Stimulated activated CD4-positive, alpha-beta T cell treated with anti-CD3 and anti-CD28 coated beads, Interleukin-1b, Interleukin-23, amount 100 ng/mL, for 24 hours (primary cell): ENCODE data around the gene PDILT.

Experiments
- DNase-seq, 4 experiments: peaks; one replicate each; pipeline ENCODE4 v3.0.0-alpha.2; 2020; ENCODE audit warnings: low read depth in 4 of 4, low spot score in 1 of 4

The PDILT gene

GRCh38 chr16:20402651-20403050 lies 1.9 kb downstream of the PDILT start:
- DNase-seq = no peak

GRCh38 chr16:20401475-20402016 lies 3.0 kb downstream of the PDILT start:
- DNase-seq = no peak

DNA sequence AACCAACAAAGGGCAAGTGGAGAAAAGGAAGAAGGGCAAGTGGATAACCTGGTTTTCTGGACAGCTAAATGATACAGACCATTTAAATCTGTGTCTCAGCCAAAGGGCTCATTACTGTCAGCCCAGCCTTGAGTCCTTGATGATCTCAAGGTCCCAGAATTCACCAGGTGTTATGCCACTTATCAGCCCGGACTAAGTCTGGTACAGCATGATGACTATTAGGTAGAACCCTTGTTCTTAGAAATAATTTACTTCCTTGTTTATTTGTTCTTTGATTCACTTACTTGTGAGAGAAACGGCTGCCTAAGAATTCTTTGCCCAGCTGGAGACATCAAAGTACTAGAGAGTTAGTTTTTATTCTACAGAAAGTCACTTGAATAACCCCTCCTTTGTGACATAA lies 3.5 kb downstream of the PDILT start:
- no peak for DNase-seq

DNA sequence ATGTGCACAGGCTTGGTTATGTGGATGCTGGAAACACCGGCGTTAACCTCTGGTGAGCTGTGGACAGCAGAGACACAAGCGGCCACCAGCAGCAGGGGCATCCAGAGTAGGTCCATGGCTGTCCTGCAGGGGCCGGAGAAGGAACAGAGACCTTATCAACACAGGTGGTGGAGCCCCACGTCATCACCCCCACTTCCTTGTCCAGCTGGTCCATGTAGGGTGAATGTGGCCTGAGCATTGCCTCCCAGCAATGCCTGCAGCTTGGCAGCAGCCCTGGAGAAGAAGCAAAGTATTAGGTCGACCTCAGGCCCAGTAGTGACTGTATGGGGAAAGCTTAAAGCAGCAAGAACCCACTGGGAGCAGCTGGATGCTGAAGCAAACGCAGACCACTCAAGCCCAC lies 5.4 kb downstream of the PDILT start:
- DNase-seq = no peak

DNA sequence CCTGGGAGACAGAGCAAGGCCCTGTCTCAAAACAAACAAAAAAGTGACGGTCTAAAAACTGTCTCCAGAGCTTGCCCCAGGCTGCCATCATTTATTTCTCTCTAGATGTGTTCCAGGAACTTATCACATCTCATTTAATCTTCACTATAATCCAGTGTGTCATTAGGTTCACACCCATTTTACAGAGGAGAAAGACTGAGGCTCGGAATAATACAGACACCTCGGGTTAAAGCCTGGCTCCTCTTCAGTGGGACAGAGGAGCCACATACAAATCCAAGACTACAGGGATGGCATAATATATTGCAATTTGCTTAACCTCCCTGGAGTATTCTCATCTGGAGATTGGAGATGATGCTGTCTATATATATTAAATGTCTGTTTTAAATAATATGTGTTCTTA lies 5.9 kb downstream of the PDILT start:
- DNase-seq = no peak

DNA sequence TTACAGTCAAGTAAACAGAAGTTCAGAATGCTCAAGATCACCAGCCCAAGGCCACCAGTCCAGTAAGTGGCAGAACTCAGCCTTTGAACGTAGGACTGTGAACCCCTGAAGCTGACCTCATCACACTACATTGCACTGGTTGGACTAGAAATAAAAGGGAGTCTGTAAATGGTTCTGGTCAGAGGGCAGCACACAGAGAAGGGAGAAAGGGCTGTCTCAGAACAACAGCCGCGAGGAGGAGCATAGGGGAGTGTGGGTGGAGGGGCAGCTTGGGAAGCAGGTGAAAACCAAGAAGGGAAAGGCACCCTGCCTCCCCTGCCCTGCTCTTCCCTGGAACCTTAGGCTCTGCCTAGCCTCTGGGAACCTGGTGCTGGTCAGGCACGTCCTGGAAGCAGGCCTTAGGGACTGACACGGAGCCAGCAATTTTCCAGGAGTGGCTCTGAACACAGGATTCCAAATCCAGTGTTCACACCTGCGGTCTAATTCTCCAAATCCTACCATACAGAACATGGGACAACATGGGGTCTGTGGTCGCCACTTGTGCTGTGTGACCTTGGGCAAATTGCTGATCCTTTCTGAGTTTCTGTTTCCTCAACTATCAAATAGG lies 7.0 kb downstream of the PDILT start:
- DNase-seq = no peak

DNA sequence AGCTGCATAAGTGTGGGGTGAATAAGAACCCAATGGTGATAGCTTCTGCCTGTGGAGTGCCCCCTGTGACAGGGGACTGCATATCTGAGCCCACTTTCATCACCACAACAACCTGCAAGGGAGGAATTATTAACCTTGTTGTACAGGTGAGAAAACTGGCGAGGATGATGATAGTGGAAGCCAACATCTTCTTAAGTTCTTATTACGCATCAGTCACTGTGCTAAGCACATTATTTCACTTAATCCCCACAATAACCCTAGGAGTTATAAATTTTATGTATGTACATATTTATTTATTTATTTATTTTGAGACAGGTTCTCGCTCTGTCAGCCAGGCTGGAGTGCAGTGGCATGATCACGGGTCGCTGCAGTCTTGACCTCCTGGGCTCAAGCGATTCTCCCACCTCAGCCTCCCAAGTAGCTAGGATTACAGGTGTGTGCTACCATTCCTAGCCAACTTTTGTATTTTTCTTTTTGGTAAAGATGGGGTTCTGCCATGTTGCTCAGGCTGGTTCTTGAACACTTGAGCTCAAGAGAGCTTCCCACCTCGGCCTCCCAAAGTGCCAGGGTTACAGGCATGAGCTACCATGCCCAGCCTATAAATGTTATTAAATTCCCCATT lies 7.6 kb downstream of the PDILT start:
- DNase-seq = no peak

DNA sequence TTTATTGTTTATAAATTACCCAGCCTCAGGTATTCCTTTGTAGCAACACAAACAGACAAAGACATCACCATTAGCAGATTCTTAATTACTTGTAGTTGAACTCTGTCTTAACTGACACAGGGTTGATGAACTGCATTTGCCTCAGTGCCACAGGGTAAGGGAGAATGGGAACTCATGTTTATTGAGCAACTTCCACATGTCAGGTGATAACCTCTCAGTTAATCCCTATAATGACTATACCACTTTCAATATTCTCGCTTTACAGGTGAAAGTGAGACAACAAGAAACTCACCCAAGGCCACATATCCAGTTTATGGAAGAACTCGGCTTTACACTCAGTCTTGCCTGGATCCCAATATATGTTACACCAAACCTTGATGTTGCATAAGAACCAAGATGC lies 8.6 kb downstream of the PDILT start:
- DNase-seq = no peak

- DNase-seq = no peak
These were observed 10.5 kb downstream of the PDILT start for GRCh38 chr16:20393801-20394577.

DNA sequence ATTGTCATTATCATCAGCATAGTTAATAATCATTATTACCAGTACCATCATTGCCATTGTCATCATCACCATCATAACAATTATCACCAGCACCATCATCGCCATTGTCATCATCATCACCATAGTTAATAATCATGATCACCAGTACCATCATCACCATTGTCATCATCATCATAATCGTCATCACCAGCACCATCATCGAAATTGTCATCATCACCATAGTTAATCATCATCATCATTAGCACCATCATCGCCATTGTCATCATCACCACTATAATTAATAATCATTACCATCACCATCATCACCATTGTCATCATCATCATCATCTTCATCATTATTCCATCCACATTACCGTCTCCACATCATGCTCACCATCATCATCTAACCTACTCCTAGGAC lies 13.5 kb downstream of the PDILT start:
- DNase-seq = no peak

DNA sequence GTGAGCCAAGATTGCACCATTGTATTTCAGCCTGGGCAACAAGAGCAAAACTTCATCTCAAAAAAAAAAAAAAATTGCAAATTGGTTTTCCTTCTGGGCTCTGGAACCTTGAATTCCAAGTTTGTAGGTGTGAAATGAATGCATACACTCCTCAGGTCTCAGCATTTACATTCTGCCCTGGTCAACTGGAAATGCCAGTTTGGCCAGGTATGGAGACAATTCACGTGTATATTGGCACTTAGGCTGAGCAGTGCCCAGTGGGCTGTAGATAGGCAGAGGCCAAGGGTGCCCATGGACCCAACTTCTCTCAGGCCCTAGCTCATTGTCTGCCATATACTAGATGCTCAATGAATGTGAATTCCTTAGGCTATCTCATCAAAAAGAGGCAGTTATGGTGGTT lies 15.7 kb downstream of the PDILT start:
- no peak for DNase-seq

GRCh38 chr16:20387978-20388377 lies 16.6 kb downstream of the PDILT start:
- no peak for DNase-seq

DNA sequence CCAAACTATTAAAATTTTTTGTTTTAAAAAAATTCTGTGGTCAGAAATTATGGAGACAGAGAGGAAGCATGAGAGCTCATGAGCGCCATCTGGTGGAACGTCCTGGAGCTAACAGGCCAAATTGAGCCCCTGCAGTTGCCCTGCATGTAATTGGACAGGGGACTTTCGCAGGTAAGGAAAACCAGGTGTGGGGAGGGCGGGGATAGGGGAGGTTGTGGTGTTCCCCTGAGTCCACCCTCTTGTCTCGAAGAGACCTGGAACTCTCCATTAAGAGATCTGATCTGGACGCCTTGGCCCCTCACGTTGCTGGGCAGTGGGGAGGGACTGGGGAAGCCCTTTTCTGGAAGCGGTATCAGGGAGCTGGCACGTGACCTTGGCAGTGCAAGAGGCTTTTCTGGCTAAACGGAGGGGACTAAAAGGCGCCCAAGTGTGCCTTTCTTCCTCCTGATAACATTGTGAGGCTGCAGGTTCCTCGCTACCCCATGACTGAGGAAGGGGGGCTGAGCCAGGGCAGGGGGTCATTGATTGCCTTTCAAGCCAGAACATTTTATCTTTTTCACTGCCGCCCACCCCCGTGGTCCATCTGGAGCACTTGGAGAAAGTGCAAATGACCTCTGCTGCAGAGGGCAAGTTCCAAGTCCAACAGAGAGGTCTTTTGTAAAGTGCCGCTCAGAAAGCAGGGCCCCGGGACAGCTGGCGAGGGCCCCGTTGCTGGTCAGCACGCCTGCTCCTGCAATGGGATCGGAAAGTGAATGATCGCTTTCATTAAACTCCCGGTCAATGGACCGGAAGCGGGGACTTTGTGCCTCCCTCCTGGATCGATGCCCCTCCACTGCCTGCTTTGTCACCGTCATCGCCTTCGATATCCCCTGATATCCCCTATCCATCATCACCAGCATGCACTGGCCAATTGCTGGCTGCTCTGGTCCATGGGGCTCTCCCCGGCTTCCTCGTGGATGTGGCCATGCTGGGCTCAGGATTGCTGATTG lies 18.4 kb downstream of the PDILT start:
- peak; percentile 18 to 52 (median 32) for DNase-seq

- peak; percentile 4 to 31 (median 18) for DNase-seq
These were observed 21.2 kb downstream of the PDILT start for GRCh38 chr16:20383106-20384029.

DNA sequence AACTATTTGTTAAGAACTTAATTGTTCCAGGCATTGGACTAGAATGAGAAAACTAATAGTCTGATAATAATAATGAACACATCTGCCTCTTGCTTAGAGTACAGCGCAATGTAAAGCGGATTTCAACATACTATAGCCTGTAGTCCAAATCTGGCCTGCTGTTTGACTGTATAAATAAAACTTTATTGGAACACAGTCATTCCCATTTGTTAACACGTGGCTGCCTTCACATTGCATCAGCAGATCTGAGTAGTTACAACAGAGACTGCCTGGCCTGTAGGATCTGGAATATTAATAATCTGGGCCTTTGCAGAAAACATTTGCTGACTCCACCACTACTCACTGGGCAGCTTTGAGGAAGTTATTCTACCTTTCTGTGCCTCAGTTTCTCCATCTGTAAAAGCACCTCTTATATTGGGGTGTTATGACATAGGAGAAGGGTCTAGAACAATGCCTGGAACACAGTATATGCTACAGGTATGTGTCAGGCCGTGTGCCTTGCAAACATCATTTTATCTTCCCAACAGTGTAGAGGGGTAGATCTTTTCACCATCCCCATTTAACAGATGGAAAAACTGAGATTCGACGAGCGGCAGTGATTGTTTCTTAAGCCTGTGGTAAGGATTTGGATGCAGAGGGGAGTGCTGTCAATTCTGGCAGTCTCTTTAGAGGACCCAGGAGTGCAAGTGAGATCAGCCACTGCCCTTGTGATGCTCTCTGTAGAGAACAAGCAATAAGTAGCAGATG lies 22.2 kb downstream of the PDILT start:
- DNase-seq = no peak

- no peak for DNase-seq
These were observed 23.8 kb downstream of the PDILT start for GRCh38 chr16:20380782-20381181.

DNA sequence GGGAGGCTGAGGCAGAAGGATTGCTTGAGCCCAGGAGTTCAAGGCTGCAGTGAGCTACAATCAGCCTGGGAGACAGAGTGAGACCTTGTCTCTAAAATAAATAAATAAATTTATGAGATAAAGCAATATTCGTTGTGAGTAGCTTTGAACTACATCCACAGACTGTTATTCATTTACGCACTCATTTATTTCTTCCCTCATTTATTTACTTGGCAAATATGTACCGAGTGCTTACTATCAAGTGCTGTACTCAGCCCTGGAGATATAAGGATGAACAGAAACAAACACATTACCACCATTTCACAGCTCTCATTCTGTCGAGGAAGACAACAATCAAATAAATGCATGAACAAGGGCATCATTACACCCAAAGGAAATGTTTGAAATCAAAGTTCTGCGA lies 27.4 kb downstream of the PDILT start:
- DNase-seq = no peak

- DNase-seq = no peak
These were observed 31.8 kb downstream of the PDILT start for GRCh38 chr16:20372701-20373100.

GRCh38 chr16:20369452-20370054 lies 35.0 kb downstream of the PDILT start:
- no peak for DNase-seq
